ENCODE results near the gene ZNF391.

ZNF391 gene

GRCh38 chr6:27448456-27448855 is 59.9 kb downstream of the ZNF391 start:
- Histone ChIP-seq H3K4me1 (ENCODE audit: control insufficient read depth, insufficient read depth, low read length, poor library complexity, severe bottlenecking) (no peaks in the 10 kb centered on the region), H3K4me3 (ENCODE audit: insufficient read depth, low read depth, low read length, poor library complexity, severe bottlenecking) (no peak overlapping the region), H3K27me3 (replicated peaks; ENCODE audit: control insufficient read depth, insufficient read depth, low read length, poor library complexity, severe bottlenecking) (no peaks in the 10 kb centered on the region), H3K36me3 (ENCODE audit: control insufficient read depth, insufficient read depth, low read length) (peaks cover 21% of the 10 kb centered on the region), H3K9me3 (ENCODE audit: control insufficient read depth, low read length) (peaks cover 46% of the 10 kb centered on the region), H3K27ac (ENCODE audit: insufficient read depth, low read length, poor library complexity, severe bottlenecking) (no peak overlapping the region)
- DNase-seq = no peak

GRCh38 chr6:27451660-27452390 is 63.3 kb downstream of the ZNF391 start:
- Histone ChIP-seq H3K9me3 (ENCODE audit: control insufficient read depth, low read length) (peaks cover 65% of the 10 kb centered on the region), H3K4me3 (ENCODE audit: insufficient read depth, low read depth, low read length, poor library complexity, severe bottlenecking) (no peak overlapping the region), H3K27me3 (replicated peaks; ENCODE audit: control insufficient read depth, insufficient read depth, low read length, poor library complexity, severe bottlenecking) (no peaks in the 10 kb centered on the region), H3K4me1 (ENCODE audit: control insufficient read depth, insufficient read depth, low read length, poor library complexity, severe bottlenecking) (no peaks in the 10 kb centered on the region), H3K27ac (ENCODE audit: insufficient read depth, low read length, poor library complexity, severe bottlenecking) (no peak overlapping the region), H3K36me3 (ENCODE audit: control insufficient read depth, insufficient read depth, low read length) (peaks cover 55% of the 10 kb centered on the region)
- DNase-seq = no peak

GRCh38 chr6:27452496-27452897 is 63.9 kb downstream of the ZNF391 start:
- peaks cover 68% of the 10 kb centered on the region for H3K9me3 ChIP-seq (ENCODE audit: control insufficient read depth, low read length)

More at GRCh38 chr6:27452496-27452897, 63.9 kb downstream of the ZNF391 start:
- no peak overlapping the region for H3K27ac ChIP-seq (ENCODE audit: insufficient read depth, low read length, poor library complexity, severe bottlenecking)
- DNase-seq = no peak
- H3K4me1 ChIP-seq (ENCODE audit: control insufficient read depth, insufficient read depth, low read length, poor library complexity, severe bottlenecking) = no peaks in the 10 kb centered on the region
- H3K4me3 ChIP-seq (ENCODE audit: insufficient read depth, low read depth, low read length, poor library complexity, severe bottlenecking) = no peak overlapping the region
- H3K36me3 ChIP-seq (ENCODE audit: control insufficient read depth, insufficient read depth, low read length) = peaks cover 61% of the 10 kb centered on the region
- H3K27me3 ChIP-seq (replicated peaks; ENCODE audit: control insufficient read depth, insufficient read depth, low read length, poor library complexity, severe bottlenecking) = no peaks in the 10 kb centered on the region

Measured in effector memory CD4-positive, alpha-beta T cell (primary cell).